Neural progenitor cell (in vitro differentiated cells): ENCODE data around the gene VEPH1. TPM values are rescaled to one million over a fixed set of nuclear protein-coding genes. Genes with fewer than 3 reads are reported as not detected.

Experiments
- DNase-seq: peaks from one replicate; pipeline ENCODE4 v3.0.0-alpha.2; 2016; ENCODE audit warnings: low spot score
- H2AFZ ChIP-seq: fragments of 200-600 bp; sonication (generic); replicated peaks from 2 replicates; pipeline ENCODE4 v1.6.1; 2016; ENCODE audit warnings: antibody characterized with exemption
- H3F3A ChIP-seq: fragments of 200-600 bp; sonication (generic); 2 replicates; pipeline ENCODE4 v1.6.1; 2016; ENCODE audit warnings: antibody characterized with exemption, low read depth
- H3K27ac ChIP-seq: fragments of 200-600 bp; sonication (generic); 2 replicates; pipeline ENCODE4 v1.5.1; 2016; ENCODE audit warnings: mild to moderate bottlenecking
- H3K27me3 ChIP-seq: fragments of 200-600 bp; sonication (generic); 2 replicates; pipeline ENCODE4 v1.6.1; 2016; ENCODE audit warnings: mild to moderate bottlenecking, moderate library complexity
- H3K36me3 ChIP-seq: fragments of 200-600 bp; sonication (generic); 2 replicates; pipeline ENCODE4 v1.5.1; 2016
- H3K4me1 ChIP-seq: fragments of 200-600 bp; sonication (generic); 2 replicates; pipeline ENCODE4 v1.6.1; 2016; ENCODE audit warnings: mixed run types
- H3K4me2 ChIP-seq: fragments of 200-600 bp; sonication (generic); 2 replicates; pipeline ENCODE4 v1.6.1; 2016
- H3K4me3 ChIP-seq: fragments of 200-600 bp; sonication (generic); 2 replicates; pipeline ENCODE4 v1.5.1; 2016
- H3K79me2 ChIP-seq: fragments of 200-600 bp; sonication (generic); 2 replicates; pipeline ENCODE4 v1.6.1; 2016; ENCODE audit warnings: low read depth
- H3K9ac ChIP-seq: fragments of 200-600 bp; sonication (generic); 2 replicates; pipeline ENCODE4 v1.6.1; 2016
- H3K9me3 ChIP-seq: fragments of 200-600 bp; sonication (generic); 2 replicates; pipeline ENCODE4 v1.5.1; 2016; ENCODE audit warnings: low read depth
- H4K20me1 ChIP-seq: fragments of 200-600 bp; sonication (generic); 2 replicates; pipeline ENCODE4 v1.6.1; 2016; ENCODE audit warnings: low read depth
- H3K27ac Mint-ChIP-seq: 3 replicates; pipeline ENCODE4 v1.8.0; 2021; ENCODE audit warnings: mixed read lengths
- H3K27me3 Mint-ChIP-seq: 2 replicates; pipeline ENCODE4 v1.8.0; 2022; ENCODE audit warnings: low read depth, mild to moderate bottlenecking, inconsistent platforms, moderate library complexity, mixed read lengths; ENCODE audit not compliant: insufficient read depth
- H3K36me3 Mint-ChIP-seq: 3 replicates; pipeline ENCODE4 v1.8.0; 2021; ENCODE audit warnings: mixed read lengths
- H3K4me1 Mint-ChIP-seq: 3 replicates; pipeline ENCODE4 v1.8.0; 2021; ENCODE audit warnings: mixed read lengths
- H3K4me3 Mint-ChIP-seq: 3 replicates; pipeline ENCODE4 v1.8.0; 2021; ENCODE audit warnings: mild to moderate bottlenecking, moderate library complexity, mixed read lengths
- H3K9me3 Mint-ChIP-seq: 3 replicates; pipeline ENCODE4 v1.8.0; 2020; ENCODE audit warnings: mixed read lengths
- EZH2 ChIP-seq: fragments of 200-600 bp; sonication (generic); IDR thresholded peaks from 2 replicates; pipeline ENCODE4 v1.6.1; 2017; ENCODE audit warnings: antibody characterized with exemption, mild to moderate bottlenecking, moderate library complexity
- EZH2phosphoT487 ChIP-seq: fragments of 200-600 bp; sonication (generic); IDR thresholded peaks from 2 replicates; pipeline ENCODE4 v1.6.1; 2017; ENCODE audit warnings: antibody characterized with exemption
- total RNA-seq: library from RNA; depleted of rRNA; stranded (reverse); fragments of >200 nt; gene quantifications from 2 replicates; pipeline ENCODE4 v1.2.3, GENCODE V29; 2015; ENCODE audit warnings: low replicate concordance
- TF ChIP-seq, protein P1 (sequence below): fragments of 200-600 bp; sonication (generic); IDR thresholded peaks from 2 replicates; pipeline ENCODE4 v1.5.1; 2017; ENCODE audit warnings: antibody characterized with exemption, mild to moderate bottlenecking

VEPH1 gene
- total RNA-seq, 1 donor from 2014 or later = not detected

DNA sequence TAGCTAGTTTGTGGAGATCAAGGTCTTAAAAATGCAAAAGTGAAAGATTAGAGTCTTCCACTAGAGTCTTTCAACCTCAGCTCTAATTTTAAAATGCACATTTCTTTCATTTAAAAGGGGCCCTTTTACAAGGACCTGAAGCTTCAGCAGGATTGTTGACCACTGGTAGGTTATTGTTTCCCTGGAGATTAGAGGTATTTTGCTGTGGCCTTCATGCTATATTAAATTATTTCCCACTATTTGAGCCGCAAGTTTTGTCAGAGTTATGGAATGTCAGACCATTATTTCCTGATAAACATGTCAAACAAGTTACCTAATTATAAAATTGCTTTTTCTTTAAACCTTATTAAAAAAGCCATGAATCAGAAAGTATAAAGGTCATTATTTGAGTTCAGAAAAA, 240.2 kb downstream of the VEPH1 start:
- no peak overlapping the region for H3K4me3 Mint-ChIP-seq
- TF ChIP-seq EZH2 (no peak), EZH2phosphoT487 (no peak)
- TF ChIP-seq, protein P1, sequence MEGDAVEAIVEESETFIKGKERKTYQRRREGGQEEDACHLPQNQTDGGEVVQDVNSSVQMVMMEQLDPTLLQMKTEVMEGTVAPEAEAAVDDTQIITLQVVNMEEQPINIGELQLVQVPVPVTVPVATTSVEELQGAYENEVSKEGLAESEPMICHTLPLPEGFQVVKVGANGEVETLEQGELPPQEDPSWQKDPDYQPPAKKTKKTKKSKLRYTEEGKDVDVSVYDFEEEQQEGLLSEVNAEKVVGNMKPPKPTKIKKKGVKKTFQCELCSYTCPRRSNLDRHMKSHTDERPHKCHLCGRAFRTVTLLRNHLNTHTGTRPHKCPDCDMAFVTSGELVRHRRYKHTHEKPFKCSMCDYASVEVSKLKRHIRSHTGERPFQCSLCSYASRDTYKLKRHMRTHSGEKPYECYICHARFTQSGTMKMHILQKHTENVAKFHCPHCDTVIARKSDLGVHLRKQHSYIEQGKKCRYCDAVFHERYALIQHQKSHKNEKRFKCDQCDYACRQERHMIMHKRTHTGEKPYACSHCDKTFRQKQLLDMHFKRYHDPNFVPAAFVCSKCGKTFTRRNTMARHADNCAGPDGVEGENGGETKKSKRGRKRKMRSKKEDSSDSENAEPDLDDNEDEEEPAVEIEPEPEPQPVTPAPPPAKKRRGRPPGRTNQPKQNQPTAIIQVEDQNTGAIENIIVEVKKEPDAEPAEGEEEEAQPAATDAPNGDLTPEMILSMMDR = no peak
- H3K4me1 ChIP-seq = peaks cover 15% of the 10 kb centered on the region
- H3K4me3 ChIP-seq = no peak overlapping the region
- H3K9me3 Mint-ChIP-seq = no peaks in the 10 kb centered on the region
- H3K36me3 Mint-ChIP-seq = peaks cover 3% of the 10 kb centered on the region
- H3K9me3 ChIP-seq = no peaks in the 10 kb centered on the region
- no peaks in the 10 kb centered on the region for H3K27me3 ChIP-seq
- no peak overlapping the region for H3K4me2 ChIP-seq
- no peak for DNase-seq
- H3F3A ChIP-seq = no peaks in the 10 kb centered on the region
- no peaks in the 10 kb centered on the region for H3K27me3 Mint-ChIP-seq
- no peak overlapping the region for H2AFZ ChIP-seq
- peaks cover 15% of the 10 kb centered on the region for H3K4me1 Mint-ChIP-seq
- no peaks in the 10 kb centered on the region for H3K36me3 ChIP-seq
- no peaks in the 10 kb centered on the region for H3K79me2 ChIP-seq
- H4K20me1 ChIP-seq = no peaks in the 10 kb centered on the region
- no peak overlapping the region for H3K9ac ChIP-seq
- H3K27ac ChIP-seq = no peak overlapping the region
- peak overlapping the region; percentile 6 for H3K27ac Mint-ChIP-seq

DNA sequence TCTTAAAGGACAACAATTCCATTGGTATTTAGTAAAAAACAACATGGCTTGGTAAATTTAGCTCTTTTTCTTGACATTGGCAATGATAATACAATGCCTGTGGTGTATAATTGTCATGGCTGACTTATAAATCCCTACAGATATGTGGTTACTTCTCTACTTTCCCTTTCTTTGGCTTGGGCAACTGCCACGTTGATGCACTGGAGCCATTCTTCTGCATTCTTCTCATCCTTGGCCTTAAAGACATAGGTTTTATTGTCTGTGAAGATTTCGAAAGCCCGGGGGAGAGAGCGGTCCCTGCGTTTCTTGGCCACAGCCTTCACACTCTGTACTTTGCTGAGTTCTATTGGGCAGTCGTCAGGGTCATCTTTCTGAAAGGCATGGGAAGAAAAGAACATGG, 242.2 kb downstream of the VEPH1 start:
- no peak overlapping the region for H2AFZ ChIP-seq
- H3K4me1 Mint-ChIP-seq = peaks cover 15% of the 10 kb centered on the region
- peak overlapping the region; percentile 19 for H3K27ac Mint-ChIP-seq
- H3K4me2 ChIP-seq = no peak overlapping the region
- H3K27me3 Mint-ChIP-seq = no peaks in the 10 kb centered on the region
- no peaks in the 10 kb centered on the region for H3K79me2 ChIP-seq
- H3K4me1 ChIP-seq = peaks cover 16% of the 10 kb centered on the region
- no peak overlapping the region for H3K9ac ChIP-seq
- H3K4me3 ChIP-seq = no peak overlapping the region
- H3K27ac ChIP-seq = no peak overlapping the region
- peaks cover 8% of the 10 kb centered on the region for H3K36me3 Mint-ChIP-seq
- H3K36me3 ChIP-seq = no peaks in the 10 kb centered on the region
- no peak overlapping the region for H3K4me3 Mint-ChIP-seq
- no peaks in the 10 kb centered on the region for H3K9me3 ChIP-seq
- no peaks in the 10 kb centered on the region for H3F3A ChIP-seq
- no peaks in the 10 kb centered on the region for H3K9me3 Mint-ChIP-seq
- TF ChIP-seq EZH2phosphoT487 (no peak), EZH2 (no peak)
- TF ChIP-seq, protein P1 = no peak
- DNase-seq = no peak
- H4K20me1 ChIP-seq = no peaks in the 10 kb centered on the region
- no peaks in the 10 kb centered on the region for H3K27me3 ChIP-seq

DNA sequence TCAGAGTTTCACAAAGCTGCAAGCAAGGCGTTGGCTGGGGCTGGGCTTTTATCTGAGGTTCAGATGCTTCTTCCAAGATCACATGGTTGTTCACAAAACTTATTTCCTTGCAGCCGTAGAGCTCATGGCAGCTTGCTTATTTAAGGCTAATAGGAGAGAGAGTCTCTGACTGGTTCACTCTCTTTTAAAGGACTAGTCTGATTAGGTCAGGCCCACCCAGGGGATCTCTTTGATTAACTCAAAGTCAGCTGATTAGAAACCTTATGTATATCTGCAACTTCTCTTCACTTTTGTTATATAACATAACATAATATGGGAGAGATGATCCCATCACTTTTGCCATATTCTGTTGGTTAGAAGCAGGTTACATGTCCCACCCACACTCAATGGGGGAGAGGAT, 243.4 kb downstream of the VEPH1 start:
- Histone ChIP-seq H3K4me3 (no peak overlapping the region), H3F3A (no peaks in the 10 kb centered on the region), H3K4me2 (no peak overlapping the region), H3K27ac (no peak overlapping the region), H3K9ac (no peak overlapping the region), H3K79me2 (no peaks in the 10 kb centered on the region), H3K9me3 (no peaks in the 10 kb centered on the region), H3K27me3 (no peaks in the 10 kb centered on the region), H4K20me1 (no peaks in the 10 kb centered on the region), H3K36me3 (no peaks in the 10 kb centered on the region), H2AFZ (no peak overlapping the region), H3K4me1 (peaks cover 16% of the 10 kb centered on the region)
- DNase-seq = no peak
- H3K27ac Mint-ChIP-seq = no peak overlapping the region
- H3K4me3 Mint-ChIP-seq = no peak overlapping the region
- H3K9me3 Mint-ChIP-seq = peaks cover 5% of the 10 kb centered on the region
- TF ChIP-seq, protein P1 = no peak
- TF ChIP-seq EZH2phosphoT487 (no peak), EZH2 (no peak)
- H3K4me1 Mint-ChIP-seq = peaks cover 15% of the 10 kb centered on the region
- H3K27me3 Mint-ChIP-seq = peaks cover 2% of the 10 kb centered on the region
- H3K36me3 Mint-ChIP-seq = peaks cover 13% of the 10 kb centered on the region
